Dermis microvascular lymphatic vessel endothelial cell (primary cell): ENCODE measurements around the gene ARFGEF3. TPM values are rescaled to one million over a fixed set of nuclear protein-coding genes. Genes with fewer than 3 reads are reported as not detected.
"Not testable (repeated sequence)": the region's sequence is repeated elsewhere in the genome, so short reads cannot be mapped to it uniquely, and the experiment has no call there.

Source experiments
- DNase-seq, 2 donors: peaks; one replicate each; pipeline versions ENCODE4 v3.0.0 to v3.0.0-alpha.2; 2010; ENCODE audit warnings: low read depth in 2 of 2
- total RNA-seq: library from RNA; depleted of rRNA; stranded (reverse); fragments of >200 nt; gene quantifications from 2 replicates; pipeline ENCODE4 v1.2.1, GENCODE V29; 2014

The ARFGEF3 gene
- total RNA-seq, 1 donor from 2014 or later, result 1.8 TPM

- DNase-seq, result no peak
These were observed 106.5 kb downstream of the ARFGEF3 start for GRCh38 chr6:138267971-138268895.

GRCh38 chr6:138271451-138271850, 109.7 kb downstream of the ARFGEF3 start:
- DNase-seq, result no peak

GRCh38 chr6:138272533-138273315, 111.0 kb downstream of the ARFGEF3 start:
- no peak for DNase-seq

- no peak for DNase-seq
These were observed 114.2 kb downstream of the ARFGEF3 start for GRCh38 chr6:138275976-138276375.

- no peak for DNase-seq
These were observed 116.1 kb downstream of the ARFGEF3 start for GRCh38 chr6:138277835-138278234.

GRCh38 chr6:138278326-138278725, 116.6 kb downstream of the ARFGEF3 start:
- peak; percentile 3 to 27 for DNase-seq

GRCh38 chr6:138285800-138286199, 124.1 kb downstream of the ARFGEF3 start:
- no peak for DNase-seq

GRCh38 chr6:138286698-138287097, 125.0 kb downstream of the ARFGEF3 start:
- no peak for DNase-seq

GRCh38 chr6:138287144-138287955, 125.6 kb downstream of the ARFGEF3 start:
- peak; percentile 3 to 32 for DNase-seq

- not testable (repeated sequence) for DNase-seq
These were observed 126.8 kb downstream of the ARFGEF3 start for GRCh38 chr6:138288428-138289085.

- DNase-seq, result peak in 1 of 2 donors; percentile 12
These were observed 128.0 kb downstream of the ARFGEF3 start for GRCh38 chr6:138289739-138290138.

GRCh38 chr6:138290423-138290962, 128.8 kb downstream of the ARFGEF3 start:
- DNase-seq, result no peak

- DNase-seq, result no peak
These were observed 129.5 kb downstream of the ARFGEF3 start for GRCh38 chr6:138291036-138291848.

GRCh38 chr6:138291849-138292181, 130.1 kb downstream of the ARFGEF3 start:
- DNase-seq, result no peak

GRCh38 chr6:138292482-138292881, 130.7 kb downstream of the ARFGEF3 start:
- no peak for DNase-seq

GRCh38 chr6:138293428-138294395, 132.0 kb downstream of the ARFGEF3 start:
- peak; percentile 12 to 47 for DNase-seq

GRCh38 chr6:138296381-138296780, 134.6 kb downstream of the ARFGEF3 start:
- no peak for DNase-seq

GRCh38 chr6:138296786-138297185, 135.0 kb downstream of the ARFGEF3 start:
- no peak for DNase-seq
